Activated naive CD4-positive, alpha-beta T cell treated with anti-CD3 and anti-CD28 coated beads for 36 hours (primary cell): ENCODE data around the gene CFAP251. TPM values are rescaled to one million over a fixed set of nuclear protein-coding genes. Genes with fewer than 3 reads are reported as not detected.

Experiments
- CTCF ChIA-PET: fragments of 350-600 bp; sonication (Branson Sonifier 250); formaldehyde crosslinking; loops from one replicate; lab custom pipeline; 2021; ENCODE audit warnings: antibody characterized with exemption; lab: Charles Lee
- DNase-seq: peaks from one replicate; pipeline ENCODE4 v3.0.0-alpha.2; 2020
- H3K27ac Mint-ChIP-seq: one replicate; pipeline ENCODE4 v1.8.0; 2021; ENCODE audit warnings: mild to moderate bottlenecking, mixed read lengths
- H3K27me3 Mint-ChIP-seq: one replicate; pipeline ENCODE4 v1.8.0; 2021; ENCODE audit warnings: low read depth, mixed read lengths
- H3K36me3 Mint-ChIP-seq: one replicate; pipeline ENCODE4 v1.8.0; 2021; ENCODE audit warnings: low read depth, mixed read lengths
- H3K4me1 Mint-ChIP-seq: one replicate; pipeline ENCODE4 v1.8.0; 2021; ENCODE audit warnings: low read depth, mixed read lengths
- H3K4me3 Mint-ChIP-seq: one replicate; pipeline ENCODE4 v1.8.0; 2021; ENCODE audit warnings: mild to moderate bottlenecking, moderate library complexity, mixed read lengths
- H3K9me3 Mint-ChIP-seq: one replicate; pipeline ENCODE4 v1.8.0; 2021; ENCODE audit warnings: mixed read lengths
- intact Hi-C: fragments of 100-400 bp; cut with micrococcal nuclease; formaldehyde crosslinking; loops from one replicate; pipeline ENCODE4 v1.15.1; 2023
- total RNA-seq, 2 experiments: library from RNA; stranded (reverse); gene quantifications; one replicate each; pipeline ENCODE4 v1.2.3, GENCODE V29; 2021

The CFAP251 gene
- total RNA-seq, 2 experiments from 2014 or later = 0.20 to 0.62 TPM

DNA sequence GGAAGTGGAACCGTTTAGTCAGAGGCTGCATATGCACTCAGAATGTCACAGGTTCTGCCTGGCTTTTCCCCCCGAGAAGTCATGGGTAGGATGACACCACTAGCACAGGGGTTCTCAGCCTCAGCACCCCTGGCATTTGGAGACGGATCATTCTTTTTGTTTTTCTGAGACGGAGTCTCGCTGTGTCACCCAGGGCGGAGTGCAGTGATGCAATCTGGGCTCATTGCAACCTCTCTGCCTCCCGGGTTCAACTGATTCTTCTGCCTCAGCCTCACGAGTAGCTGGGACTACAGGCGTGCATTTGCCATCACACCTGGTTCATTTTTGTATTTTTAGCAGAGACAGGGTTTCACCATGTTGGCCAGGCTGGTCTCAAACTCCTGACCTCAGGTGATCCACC lies 131.4 kb downstream of the CFAP251 start:
- intact Hi-C loops = loop anchor here (5.0 kb wide), 2 partner anchors 133 to 217 kb away; partner anchors contain the start of genes CFAP251 and VPS33A
- no peak overlapping the region for H3K4me3 Mint-ChIP-seq
- no peak overlapping the region for H3K27ac Mint-ChIP-seq
- no peaks in the 10 kb centered on the region for H3K27me3 Mint-ChIP-seq
- no peaks in the 10 kb centered on the region for H3K9me3 Mint-ChIP-seq
- peaks cover 3% of the 10 kb centered on the region for H3K4me1 Mint-ChIP-seq
- no peak for DNase-seq
- peaks cover 3% of the 10 kb centered on the region for H3K36me3 Mint-ChIP-seq
- CTCF ChIA-PET = interaction anchor here (1.1 to 4.5 kb wide), 2 partner anchors 73 to 141 kb away, joined by 3 to 27 read pairs; no protein-coding TSS in a partner anchor

DNA sequence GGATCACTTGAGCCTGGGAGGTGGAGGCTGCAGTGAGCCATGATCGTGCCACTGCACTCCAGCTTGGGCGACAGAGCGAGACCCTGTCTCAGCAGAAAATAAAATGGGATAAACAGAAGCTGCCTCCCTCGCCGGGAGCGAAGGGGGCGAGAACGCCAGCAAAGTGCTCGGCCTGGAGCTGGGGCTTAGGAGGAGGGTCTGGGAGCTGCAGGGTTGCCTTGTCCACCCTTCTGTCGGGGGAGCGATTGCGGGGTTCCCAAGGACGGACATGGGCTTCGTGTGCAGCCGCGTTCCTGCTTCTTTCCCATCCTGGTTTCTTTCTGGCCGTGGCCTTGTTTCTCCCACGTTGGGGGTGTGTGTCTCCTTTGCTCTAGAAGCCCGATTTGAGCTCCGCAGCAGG lies 132.3 kb downstream of the CFAP251 start:
- CTCF ChIA-PET = interaction anchor here (4.5 kb wide), 1 partner anchor 72 kb away, joined by 27 read pairs; no protein-coding TSS in a partner anchor
- H3K4me3 Mint-ChIP-seq = no peak overlapping the region
- no peaks in the 10 kb centered on the region for H3K27me3 Mint-ChIP-seq
- H3K27ac Mint-ChIP-seq = no peak overlapping the region
- peaks cover 3% of the 10 kb centered on the region for H3K36me3 Mint-ChIP-seq
- no peaks in the 10 kb centered on the region for H3K9me3 Mint-ChIP-seq
- no peak for DNase-seq
- intact Hi-C loops = loop anchor here (5.0 kb wide), 2 partner anchors 133 to 217 kb away; partner anchors contain the start of genes CFAP251 and VPS33A
- H3K4me1 Mint-ChIP-seq = peaks cover 3% of the 10 kb centered on the region

DNA sequence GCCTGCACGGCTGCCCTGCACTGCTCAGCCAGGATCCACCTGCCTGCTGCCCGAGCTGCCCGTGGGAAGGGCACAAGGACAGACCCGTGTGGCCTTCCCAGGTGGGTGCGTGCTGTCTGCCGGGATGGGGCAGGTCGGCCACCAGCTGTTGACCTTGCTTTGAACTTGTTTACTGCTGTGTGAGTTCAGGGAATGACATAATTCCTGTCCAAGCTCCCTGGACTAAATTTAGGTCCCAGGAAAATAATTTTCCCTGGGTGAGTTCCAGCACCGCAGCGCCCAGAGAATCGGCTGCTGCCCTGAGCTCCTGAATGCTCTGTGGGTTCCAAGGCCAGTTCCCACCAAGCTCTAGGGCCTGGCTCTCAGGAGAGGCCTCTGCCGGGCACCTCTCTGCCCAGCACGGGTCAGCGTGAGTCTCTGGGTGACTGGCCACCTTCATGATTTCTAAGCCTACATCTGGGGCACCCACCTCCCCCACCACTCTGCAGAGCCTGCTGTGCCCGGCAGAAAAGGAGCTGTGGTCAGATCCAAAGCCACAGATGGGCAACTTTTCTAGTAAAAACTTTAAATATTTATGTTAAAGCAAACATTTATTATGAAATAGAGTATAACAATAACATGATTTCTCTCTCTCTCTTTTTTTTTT lies 133.0 kb downstream of the CFAP251 start:
- DNase-seq = no peak
- CTCF ChIA-PET = interaction anchor here (4.5 kb wide), 1 partner anchor 72 kb away, joined by 27 read pairs; no protein-coding TSS in a partner anchor
- Mint-ChIP-seq H3K27ac (no peak overlapping the region), H3K4me1 (peaks cover 3% of the 10 kb centered on the region), H3K36me3 (peaks cover 1% of the 10 kb centered on the region), H3K9me3 (no peaks in the 10 kb centered on the region), H3K27me3 (no peaks in the 10 kb centered on the region), H3K4me3 (no peak overlapping the region)
- intact Hi-C loops = loop anchor here (5.0 kb wide), 2 partner anchors 134 to 216 kb away; partner anchors contain the start of genes CFAP251 and VPS33A

DNA sequence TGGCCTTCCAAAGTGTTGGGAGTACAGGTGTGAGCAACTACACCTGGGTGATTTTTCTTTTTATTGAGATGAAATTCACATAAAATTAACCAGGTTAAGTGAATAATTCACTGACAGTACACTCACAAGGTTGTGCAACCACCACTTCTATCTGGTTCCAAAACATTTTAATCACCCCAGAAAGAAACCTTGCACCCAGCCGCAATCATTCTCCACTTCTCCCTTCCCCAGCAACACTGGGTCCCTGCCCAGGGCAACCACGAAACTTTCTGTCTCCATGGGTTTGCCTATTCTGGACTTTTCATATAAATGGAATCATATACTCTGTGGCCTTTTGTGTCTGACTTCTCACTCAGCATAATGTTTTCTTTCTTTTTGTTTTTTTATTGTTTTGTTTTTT lies 133.9 kb downstream of the CFAP251 start:
- CTCF ChIA-PET = interaction anchor here (4.5 kb wide), 1 partner anchor 71 kb away, joined by 27 read pairs; no protein-coding TSS in a partner anchor
- Mint-ChIP-seq H3K4me1 (peaks cover 3% of the 10 kb centered on the region), H3K27ac (no peak overlapping the region), H3K4me3 (no peak overlapping the region), H3K9me3 (no peaks in the 10 kb centered on the region), H3K27me3 (no peaks in the 10 kb centered on the region), H3K36me3 (peaks cover 1% of the 10 kb centered on the region)
- DNase-seq = no peak
- intact Hi-C loops = loop anchor here (5.0 kb wide), 2 partner anchors 135 to 215 kb away; partner anchors contain the start of genes CFAP251 and VPS33A

Other genes with a start within 250 kb of the CFAP251 start
- 1 to 10 TPM; 2.6 to 2.9 TPM for gene MORN3, start 248.9 kb upstream of the CFAP251 start, total RNA-seq
- 1 to 10 TPM; 5.5 to 6.3 TPM for gene TMEM120B, start 205.8 kb upstream of the CFAP251 start, total RNA-seq
- 10 to 100 TPM; 64.4 to 67.5 TPM for gene RHOF, start 124.9 kb upstream of the CFAP251 start, total RNA-seq
- gene SETD1B, start 114.6 kb upstream of the CFAP251 start, total RNA-seq = 1 to 10 TPM; 8.2 to 8.3 TPM
- not detected for gene HPD, start 59.7 kb upstream of the CFAP251 start, total RNA-seq
- gene PSMD9, start 29.8 kb upstream of the CFAP251 start, total RNA-seq = 10 to 100 TPM; 56.6 to 60.6 TPM
- gene BCL7A, start 103.3 kb downstream of the CFAP251 start, total RNA-seq = 1 to 10 TPM; 6.1 to 6.2 TPM
- 10 to 100 TPM; 18.8 to 22.0 TPM for gene MLXIP, start 160.2 kb downstream of the CFAP251 start, total RNA-seq